Spinal cord (tissue), 10 donors: ENCODE data around the gene SLC25A4. TPM values are rescaled to one million over a fixed set of nuclear protein-coding genes. Genes with fewer than 3 reads are reported as not detected.
"Not testable (repeated sequence)": the region's sequence is repeated elsewhere in the genome, so short reads cannot be mapped to it uniquely, and the experiment has no call there.

Experiments
- DNase-seq, 6 donors: peaks; one replicate each; pipeline versions ENCODE4 v3.0.0 to v3.0.0-alpha.2; 2013 to 2015; ENCODE audit warnings: low spot score in 6 of 6, low read depth in 4 of 6
- H3K27ac ChIP-seq: one replicate; pipeline ENCODE4 v1.5.1; 2013; ENCODE audit warnings: low read depth, low read length, control low read depth
- H3K27me3 ChIP-seq: one replicate; pipeline ENCODE4 v1.6.1; 2013; ENCODE audit warnings: low read length; ENCODE audit not compliant: control insufficient read depth, insufficient read depth
- H3K36me3 ChIP-seq: one replicate; pipeline ENCODE4 v1.6.1; 2013; ENCODE audit warnings: low read length; ENCODE audit not compliant: control insufficient read depth, insufficient read depth
- H3K4me1 ChIP-seq: one replicate; pipeline ENCODE4 v1.6.1; 2013; ENCODE audit warnings: low read length; ENCODE audit not compliant: control insufficient read depth, insufficient read depth
- H3K4me3 ChIP-seq: one replicate; pipeline ENCODE4 v1.5.1; 2013; ENCODE audit warnings: low read depth, low read length, control low read depth
- H3K9me3 ChIP-seq: one replicate; pipeline ENCODE4 v1.6.1; 2013; ENCODE audit warnings: low read length; ENCODE audit not compliant: control insufficient read depth, insufficient read depth
- WGBS: methylation state at CpG from one replicate; pipeline ENCODE4 v1.1.5; 2013; ENCODE audit warnings: missing lambda C conversion rate; ENCODE audit not compliant: insufficient coverage; 5-methylcytosine and 5-hydroxymethylcytosine counted together
- polyA plus RNA-seq, 2 donors: library from polyadenylated mRNA; unstranded; fragments of 120-200 nt; gene quantifications; one replicate each; pipeline ENCODE4 v1.2.1, GENCODE V29; 2013; ENCODE audit not compliant: insufficient read length in 2 of 2
- total RNA-seq, 2 donors: library from RNA; depleted of rRNA in 1 of 2; stranded (reverse); fragments of 120-200 nt in 1 of 2; fragments of >200 nt in 1 of 2; gene quantifications; one replicate each; pipeline versions ENCODE4 v1.2.3 to v1.2.4, GENCODE V29; 2013 to 2014
- donor health status: healthy.

Gene SLC25A4
- total and polyA plus RNA-seq, 4 donors, result 42.0 to 117 (median 75.5) TPM

DNA sequence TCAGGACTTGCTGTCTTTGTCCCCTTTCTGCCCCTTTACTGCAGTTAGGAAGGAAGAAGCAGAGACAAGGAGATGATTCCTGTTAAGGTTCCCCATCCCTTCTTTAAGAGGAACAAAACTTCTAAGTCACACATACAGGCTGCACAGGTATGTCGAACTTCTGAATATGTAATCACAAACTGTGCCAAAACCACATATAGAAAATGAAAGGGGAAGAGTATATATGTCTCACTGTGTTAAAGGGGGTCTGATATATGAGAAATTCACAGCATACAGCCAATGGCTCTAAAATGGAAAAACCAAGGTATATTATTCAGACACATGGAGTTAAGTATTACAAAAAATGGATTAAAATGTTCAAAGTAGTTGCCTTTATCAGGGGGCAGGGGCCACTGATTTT, 49.0 kb downstream of the SLC25A4 start:
- Histone ChIP-seq H3K27ac (no peak overlapping the region), H3K4me3 (no peak overlapping the region), H3K9me3 (no peaks in the 10 kb centered on the region), H3K36me3 (peaks cover 10% of the 10 kb centered on the region), H3K4me1 (no peaks in the 10 kb centered on the region), H3K27me3 (no peaks in the 10 kb centered on the region)
- WGBS, result no CpG with 5 or more reads among the region's 1 CpG
- DNase-seq, result no peak

DNA sequence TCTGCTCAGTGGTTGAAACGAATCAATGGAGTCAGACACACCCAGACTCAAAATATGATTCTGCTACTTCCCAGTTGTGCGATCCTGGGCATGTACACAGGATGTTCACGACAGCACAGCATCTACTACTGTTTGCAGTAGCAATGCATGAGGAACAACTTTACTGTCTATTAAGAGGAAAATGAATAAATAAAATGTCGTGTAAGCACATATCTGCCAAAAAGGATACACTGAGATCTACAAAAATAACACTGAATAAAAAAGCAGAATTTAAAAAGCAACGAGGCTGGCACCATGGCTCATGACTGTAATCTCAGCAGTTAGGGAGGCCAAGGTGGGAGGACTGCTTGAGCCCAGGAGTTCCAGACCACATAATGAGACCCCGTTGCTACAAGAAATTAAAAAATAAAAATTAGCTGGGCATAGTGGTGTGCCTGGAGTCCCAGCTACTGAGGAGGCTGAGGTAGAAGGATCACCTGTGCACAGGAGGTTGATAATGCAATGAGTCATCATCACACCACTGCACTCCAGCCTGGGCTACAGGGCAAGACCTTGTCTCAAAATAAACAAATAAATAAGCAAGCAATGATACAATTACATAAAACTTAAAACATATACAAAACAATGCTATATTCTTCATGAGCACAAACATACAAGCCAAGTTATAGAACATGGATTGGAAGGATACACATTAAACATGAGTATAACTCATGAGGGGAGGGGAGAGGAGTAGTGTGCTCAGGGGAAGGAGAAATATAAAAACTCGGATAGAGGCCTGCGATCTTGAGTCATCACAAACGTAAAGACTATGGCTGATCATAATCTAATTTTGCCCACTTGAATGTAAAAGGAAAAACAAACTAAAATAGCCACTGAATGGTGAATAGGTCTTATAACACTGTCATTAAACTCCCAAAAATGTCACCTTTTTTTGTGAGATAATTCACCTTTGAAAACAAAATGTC, 52.1 kb downstream of the SLC25A4 start:
- Histone ChIP-seq H3K9me3 (no peaks in the 10 kb centered on the region), H3K27me3 (no peaks in the 10 kb centered on the region), H3K36me3 (no peaks in the 10 kb centered on the region), H3K4me3 (no peak overlapping the region), H3K4me1 (no peaks in the 10 kb centered on the region), H3K27ac (no peak overlapping the region)
- no peak for DNase-seq
- WGBS, result 90% methylated on average over 2 of the region's 9 CpGs

DNA sequence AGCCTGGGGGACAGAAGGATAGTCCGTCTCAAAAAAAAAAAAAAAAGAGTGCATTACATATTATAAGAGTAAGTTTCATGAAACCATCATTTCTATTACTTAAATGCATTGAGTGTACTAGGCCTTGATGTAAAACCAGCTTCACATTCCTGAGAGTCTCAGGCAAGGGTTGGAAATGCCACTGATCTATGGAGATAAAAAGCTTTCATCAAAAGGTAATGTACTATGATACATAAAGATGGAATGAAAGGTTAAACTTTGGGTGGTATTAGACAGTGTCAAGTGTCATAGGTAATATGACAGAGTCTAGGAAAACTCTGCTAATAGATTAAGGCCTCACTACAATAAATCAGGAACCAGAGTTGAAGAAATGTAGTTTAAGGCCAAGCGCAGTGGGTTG, 53.4 kb downstream of the SLC25A4 start:
- H3K4me1 ChIP-seq, result no peaks in the 10 kb centered on the region
- H3K9me3 ChIP-seq, result no peaks in the 10 kb centered on the region
- no peaks in the 10 kb centered on the region for H3K36me3 ChIP-seq
- WGBS, result no CpG with 5 or more reads among the region's 2 CpGs
- no peak for DNase-seq
- no peaks in the 10 kb centered on the region for H3K27me3 ChIP-seq
- H3K27ac ChIP-seq, result no peak overlapping the region
- H3K4me3 ChIP-seq, result no peak overlapping the region

DNA sequence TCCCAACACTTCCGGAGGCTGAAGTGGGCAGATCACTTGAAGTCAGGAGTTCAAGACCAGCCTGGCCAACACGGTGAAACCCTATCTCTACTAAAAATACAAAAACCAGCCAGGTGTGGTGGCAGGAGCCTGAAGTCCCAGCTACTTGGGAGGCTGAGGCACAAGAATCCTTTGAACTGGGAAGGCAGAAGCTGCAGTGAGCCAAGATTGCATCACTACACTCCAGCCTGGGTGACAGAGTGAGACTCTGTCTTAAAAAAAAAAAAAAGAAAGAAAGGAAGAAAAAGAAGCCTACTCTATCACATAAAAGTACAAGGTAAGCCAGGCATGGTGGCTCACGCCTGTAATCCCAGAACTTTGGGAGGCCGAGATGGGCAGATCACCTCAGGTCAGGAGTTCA, 55.1 kb downstream of the SLC25A4 start:
- not testable (repeated sequence) for H3K4me3 ChIP-seq, H3K4me1 ChIP-seq, H3K36me3 ChIP-seq, H3K9me3 ChIP-seq, H3K27ac ChIP-seq, DNase-seq, H3K27me3 ChIP-seq
- WGBS, result 100% methylated on average over 1 of the region's 4 CpGs

Other genes starting within 250 kb of the SLC25A4 start
- not detected for gene HELT, start 124.8 kb upstream of the SLC25A4 start, total RNA-seq
- gene HELT, start 124.8 kb upstream of the SLC25A4 start, polyA plus RNA-seq, result not detected
- 10 to 100 TPM; 25.9 to 48.0 TPM for gene CFAP97, start 60.7 kb downstream of the SLC25A4 start, total RNA-seq
- gene CFAP97, start 60.7 kb downstream of the SLC25A4 start, polyA plus RNA-seq, result 10 to 100 TPM; 25.5 to 41.1 TPM
- 10 to 100 TPM; 30.1 to 33.5 TPM for gene SNX25, start 66.3 kb downstream of the SLC25A4 start, total RNA-seq
- gene SNX25, start 66.3 kb downstream of the SLC25A4 start, polyA plus RNA-seq, result 10 to 100 TPM; 18.3 to 19.4 TPM